Mononuclear cell (primary cell): ENCODE measurements around the gene CALD1. TPM values are rescaled to one million over a fixed set of nuclear protein-coding genes. Genes with fewer than 3 reads are reported as not detected.

Experiments
- H3K27me3 ChIP-seq: 2 replicates; pipeline ENCODE4 v1.6.0; 2011; ENCODE audit warnings: low read length, control low read depth; ENCODE audit not compliant: insufficient read depth
- H3K4me1 ChIP-seq: 2 replicates; pipeline ENCODE4 v1.5.1; 2011; ENCODE audit warnings: mild to moderate bottlenecking, low read length, control low read depth; ENCODE audit not compliant: insufficient read depth
- H3K4me3 ChIP-seq: 2 replicates; pipeline ENCODE4 v1.5.1; 2011; ENCODE audit warnings: mild to moderate bottlenecking, low read length, moderate library complexity
- H3K9me3 ChIP-seq: 2 replicates; pipeline ENCODE4 v1.5.1; 2011; ENCODE audit warnings: low read depth, mild to moderate bottlenecking, control low read depth, low read length
- total RNA-seq: library from RNA; depleted of rRNA; stranded (reverse); fragments of >200 nt; gene quantifications from one replicate; pipeline ENCODE4 v1.2.3, GENCODE V29; 2012

CALD1 gene
- total RNA-seq, 1 donor = 2.1 TPM

DNA sequence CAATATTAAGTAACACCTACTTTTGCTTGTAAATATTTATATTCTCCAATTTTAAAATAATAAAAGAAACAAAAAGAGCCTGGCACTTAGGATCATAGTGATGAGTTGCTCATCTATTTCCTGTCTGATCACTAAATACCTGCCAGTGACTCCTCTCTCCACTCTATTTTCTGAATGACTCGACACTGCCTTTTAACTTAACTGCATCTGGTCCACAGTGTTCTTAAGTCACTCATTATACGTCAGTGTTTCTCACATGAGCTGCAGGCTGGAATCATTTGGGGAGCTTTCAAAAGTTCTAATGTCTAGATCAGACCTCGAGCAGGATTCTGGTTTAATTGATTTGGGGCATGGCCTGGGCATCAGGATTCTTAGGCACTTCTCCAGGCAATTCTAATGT is 128.9 kb downstream of the CALD1 start:
- Histone ChIP-seq H3K27me3 (no peaks in the 10 kb centered on the region), H3K9me3 (no peaks in the 10 kb centered on the region), H3K4me3 (no peak overlapping the region), H3K4me1 (no peaks in the 10 kb centered on the region)

DNA sequence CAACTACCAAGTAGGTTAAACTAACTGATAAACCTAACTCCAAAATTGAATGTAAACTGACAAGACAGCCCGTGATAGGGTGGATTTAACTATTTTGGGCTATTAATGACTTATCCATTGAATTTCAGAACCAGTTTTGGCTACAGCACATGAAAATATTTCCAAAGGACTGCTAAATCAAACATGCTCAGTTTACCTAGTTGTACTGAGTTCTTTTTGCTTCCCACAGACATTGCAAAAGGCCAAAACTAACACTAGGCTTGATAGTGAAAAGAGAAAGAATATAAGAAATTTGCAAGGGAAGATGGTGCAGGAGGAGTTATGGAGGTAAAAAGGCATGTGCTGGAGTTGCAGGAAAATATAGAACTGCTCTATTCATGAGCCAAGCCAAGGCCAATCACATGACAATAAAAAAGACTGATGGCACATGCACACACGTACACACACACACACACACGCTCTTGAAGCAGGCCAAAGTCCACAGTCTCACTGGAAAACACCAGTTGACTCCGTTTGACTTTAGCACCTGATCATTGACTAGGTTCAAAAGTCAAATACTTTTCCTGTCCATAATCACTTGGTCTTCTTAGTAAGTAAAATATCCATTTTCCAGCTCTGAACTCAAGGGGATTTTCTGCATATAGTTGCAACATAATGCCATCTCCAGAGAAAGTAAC is 130.9 kb downstream of the CALD1 start:
- H3K4me1 ChIP-seq = no peaks in the 10 kb centered on the region
- H3K27me3 ChIP-seq = no peaks in the 10 kb centered on the region
- H3K9me3 ChIP-seq = no peaks in the 10 kb centered on the region
- no peak overlapping the region for H3K4me3 ChIP-seq

GRCh38 chr7:134910968-134911367 is 131.5 kb downstream of the CALD1 start:
- no peak overlapping the region for H3K4me3 ChIP-seq
- no peaks in the 10 kb centered on the region for H3K9me3 ChIP-seq
- no peaks in the 10 kb centered on the region for H3K4me1 ChIP-seq
- H3K27me3 ChIP-seq = no peaks in the 10 kb centered on the region

GRCh38 chr7:134916171-134916883 is 136.9 kb downstream of the CALD1 start:
- Histone ChIP-seq H3K27me3 (no peaks in the 10 kb centered on the region), H3K4me3 (no peak overlapping the region), H3K4me1 (no peaks in the 10 kb centered on the region), H3K9me3 (no peaks in the 10 kb centered on the region)

GRCh38 chr7:134919240-134919641 is 139.8 kb downstream of the CALD1 start:
- Histone ChIP-seq H3K27me3 (no peaks in the 10 kb centered on the region), H3K4me3 (no peak overlapping the region), H3K4me1 (no peaks in the 10 kb centered on the region), H3K9me3 (no peaks in the 10 kb centered on the region)

DNA sequence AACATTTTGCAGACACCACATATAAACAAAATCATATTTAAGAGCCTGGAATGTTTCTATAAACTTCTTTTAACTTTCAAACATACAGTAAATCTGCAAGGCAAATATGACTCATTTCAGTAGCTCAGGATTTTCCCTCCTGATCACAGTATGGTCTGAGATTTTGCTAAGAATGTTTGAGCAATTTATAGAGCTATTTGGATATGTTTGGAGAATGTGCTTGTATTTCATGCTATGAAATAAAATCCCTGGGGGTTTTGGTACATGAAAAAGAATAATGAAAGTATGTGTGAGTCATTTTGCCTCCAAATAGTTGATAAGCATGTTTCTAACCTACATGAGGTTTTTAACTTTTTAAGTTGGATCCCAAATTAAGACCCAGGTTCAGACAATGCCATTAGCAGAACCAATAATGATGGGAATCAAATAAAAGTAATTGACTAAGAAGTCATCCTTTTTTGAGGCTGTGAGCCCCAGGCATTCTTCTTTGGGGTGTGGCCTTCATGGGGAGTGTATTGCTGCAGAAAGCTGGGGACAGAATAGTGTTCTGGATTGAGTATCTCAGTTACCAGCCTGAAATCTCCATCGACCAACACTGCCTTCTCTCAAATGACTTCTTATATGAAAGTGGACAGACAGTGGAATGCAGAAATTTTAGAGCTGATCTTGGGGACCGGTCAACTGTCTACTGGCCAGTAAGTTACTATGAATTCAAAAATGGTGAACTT is 140.8 kb downstream of the CALD1 start:
- no peak overlapping the region for H3K4me3 ChIP-seq
- H3K9me3 ChIP-seq = no peaks in the 10 kb centered on the region
- H3K27me3 ChIP-seq = no peaks in the 10 kb centered on the region
- no peaks in the 10 kb centered on the region for H3K4me1 ChIP-seq

DNA sequence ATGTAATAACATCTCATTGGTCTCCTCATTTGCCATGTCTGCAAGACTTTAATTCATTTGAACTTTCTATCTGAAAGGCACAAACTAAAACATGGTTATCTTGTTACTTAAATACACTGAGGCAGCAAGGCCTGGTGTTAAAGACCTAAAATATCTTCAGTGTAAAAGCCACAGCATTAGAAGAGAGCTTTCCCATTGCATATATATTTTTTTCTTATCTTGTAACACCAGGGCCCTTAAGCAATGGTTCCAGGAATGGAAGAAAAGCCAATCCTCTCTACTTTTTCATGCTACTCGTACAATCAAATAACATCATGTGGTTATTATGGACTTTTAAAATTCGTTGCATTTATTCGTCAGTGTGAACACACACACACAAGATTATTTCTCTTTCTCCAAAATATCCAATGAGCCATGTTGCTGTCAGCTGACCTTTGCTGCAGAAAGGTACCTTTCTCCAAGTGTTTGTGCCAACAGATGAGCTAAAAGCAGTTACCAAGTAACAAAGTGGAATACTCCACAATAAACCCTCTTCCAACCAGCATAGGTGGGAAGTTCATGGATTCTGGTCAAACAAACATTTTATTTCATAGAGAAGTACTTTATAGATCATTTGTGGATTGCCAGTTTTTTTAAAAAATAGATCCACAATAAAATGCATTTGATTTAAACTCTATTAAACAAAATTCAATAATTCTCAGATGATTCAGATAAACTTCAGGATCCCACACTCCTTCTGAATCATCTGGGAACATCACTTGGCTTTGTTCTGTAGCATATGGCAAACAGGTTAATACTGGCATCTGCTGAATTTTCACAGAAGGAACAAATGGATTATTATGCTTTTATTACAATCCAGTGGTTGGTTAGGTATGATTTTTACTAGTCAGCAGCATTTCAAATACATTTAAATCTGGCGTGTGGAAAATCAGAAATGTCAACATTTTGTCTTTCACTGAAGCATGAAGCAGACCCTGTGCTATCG is 143.6 kb downstream of the CALD1 start:
- H3K27me3 ChIP-seq = no peaks in the 10 kb centered on the region
- H3K9me3 ChIP-seq = no peaks in the 10 kb centered on the region
- no peak overlapping the region for H3K4me3 ChIP-seq
- no peaks in the 10 kb centered on the region for H3K4me1 ChIP-seq

GRCh38 chr7:134925766-134926165 is 146.3 kb downstream of the CALD1 start:
- Histone ChIP-seq H3K4me3 (no peak overlapping the region), H3K4me1 (no peaks in the 10 kb centered on the region), H3K27me3 (no peaks in the 10 kb centered on the region), H3K9me3 (no peaks in the 10 kb centered on the region)

DNA sequence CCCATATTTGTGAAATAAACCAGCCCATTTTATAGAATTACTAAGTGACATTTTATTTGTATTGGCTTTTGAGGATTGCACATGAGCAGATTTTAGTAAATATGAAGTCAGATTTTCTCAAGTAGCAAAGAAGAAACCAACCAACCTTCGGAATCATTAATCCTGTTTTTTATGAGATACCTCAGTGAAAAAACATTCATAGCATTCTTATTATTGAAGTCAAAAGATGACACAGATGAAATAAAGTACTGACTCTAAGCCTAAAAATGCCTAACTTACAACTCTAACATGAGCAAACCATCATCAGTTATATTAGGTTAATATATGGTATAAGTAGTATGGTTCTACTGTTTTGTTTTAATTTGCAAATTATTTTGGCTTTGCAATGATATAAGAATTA is 147.0 kb downstream of the CALD1 start:
- H3K27me3 ChIP-seq = no peaks in the 10 kb centered on the region
- no peaks in the 10 kb centered on the region for H3K4me1 ChIP-seq
- no peak overlapping the region for H3K4me3 ChIP-seq
- H3K9me3 ChIP-seq = no peaks in the 10 kb centered on the region

DNA sequence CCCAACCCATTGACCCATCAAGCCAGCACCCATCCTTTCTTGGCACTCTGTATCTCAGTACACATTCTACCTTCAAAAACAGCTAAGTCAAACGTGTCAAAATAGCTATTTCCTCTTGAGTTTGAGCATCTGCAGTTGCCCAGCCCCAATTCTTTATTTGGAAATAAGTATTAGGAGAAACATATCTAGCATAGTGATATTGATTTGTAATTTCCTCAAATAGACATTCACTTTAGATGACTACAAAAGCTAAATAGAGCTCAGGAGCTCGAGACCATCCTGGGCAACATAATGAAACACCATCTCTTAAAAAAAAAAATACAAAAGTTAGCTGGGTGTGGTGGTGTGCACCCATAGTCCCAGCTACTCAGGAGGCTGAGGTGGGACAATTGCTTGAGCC is 147.6 kb downstream of the CALD1 start:
- H3K4me1 ChIP-seq = no peaks in the 10 kb centered on the region
- no peak overlapping the region for H3K4me3 ChIP-seq
- no peaks in the 10 kb centered on the region for H3K27me3 ChIP-seq
- no peaks in the 10 kb centered on the region for H3K9me3 ChIP-seq

GRCh38 chr7:134927723-134928122 is 148.3 kb downstream of the CALD1 start:
- Histone ChIP-seq H3K4me3 (no peak overlapping the region), H3K9me3 (no peaks in the 10 kb centered on the region), H3K27me3 (no peaks in the 10 kb centered on the region), H3K4me1 (no peaks in the 10 kb centered on the region)

GRCh38 chr7:134928554-134928953 is 149.1 kb downstream of the CALD1 start:
- Histone ChIP-seq H3K4me3 (no peak overlapping the region), H3K27me3 (no peaks in the 10 kb centered on the region), H3K9me3 (no peaks in the 10 kb centered on the region), H3K4me1 (peaks cover 6% of the 10 kb centered on the region)

DNA sequence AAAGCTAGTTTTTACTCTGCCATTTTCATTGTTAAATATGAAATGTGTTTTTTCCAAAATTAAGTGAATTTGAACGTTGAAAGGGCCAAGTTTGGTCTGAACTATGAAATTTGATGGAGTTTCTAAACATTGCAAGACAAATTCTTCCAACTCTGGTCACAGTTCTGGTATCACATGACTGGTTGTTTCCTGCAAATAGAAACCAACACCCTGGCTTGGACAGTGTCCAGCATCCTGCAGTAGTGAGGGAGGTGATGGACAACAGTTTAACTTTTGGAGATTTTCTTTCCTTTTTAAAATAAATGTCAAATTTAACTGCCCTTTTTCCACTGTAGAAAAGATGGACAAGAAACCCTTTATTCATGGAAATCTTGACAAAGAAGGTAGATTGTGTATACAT is 152.1 kb downstream of the CALD1 start:
- H3K4me3 ChIP-seq = no peak overlapping the region
- H3K27me3 ChIP-seq = no peaks in the 10 kb centered on the region
- H3K4me1 ChIP-seq = peaks cover 7% of the 10 kb centered on the region

GRCh38 chr7:134932707-134933370 is 153.4 kb downstream of the CALD1 start:
- Histone ChIP-seq H3K4me1 (peaks cover 7% of the 10 kb centered on the region), H3K27me3 (no peaks in the 10 kb centered on the region), H3K4me3 (no peak overlapping the region), H3K9me3 (no peaks in the 10 kb centered on the region)

More for the DNA sequence above, 152.1 kb downstream of the CALD1 start:
- no peaks in the 10 kb centered on the region for H3K9me3 ChIP-seq
